ENCODE measurements around the gene KIAA0319L.

Gene KIAA0319L

GRCh38 chr1:35563166-35563565 lies 6.0 kb upstream of the KIAA0319L start:
- H3K4me3 ChIP-seq (replicated peaks in 1 of 2; ENCODE audit: low read depth in 2 of 2, low read length in 2 of 2), result no peak overlapping the region
- DNase-seq (ENCODE audit: low read depth in 2 of 2), result no peak
- TF ChIP-seq CTCF (IDR thresholded peaks at IDR 0.05; ENCODE audit: low read depth, low read length), result no peak

- no peak for TF ChIP-seq CTCF (IDR thresholded peaks at IDR 0.05; ENCODE audit: low read depth, low read length)
- no peak for DNase-seq (ENCODE audit: low read depth in 2 of 2)
- H3K4me3 ChIP-seq (replicated peaks in 1 of 2; ENCODE audit: low read depth in 2 of 2, low read length in 2 of 2), result no peak overlapping the region
These were observed 4.9 kb upstream of the KIAA0319L start for GRCh38 chr1:35561972-35562680.

- no peak overlapping the region for H3K4me3 ChIP-seq (replicated peaks in 1 of 2; ENCODE audit: low read depth in 2 of 2, low read length in 2 of 2)
- TF ChIP-seq CTCF (IDR thresholded peaks at IDR 0.05; ENCODE audit: low read depth, low read length), result no peak
These were observed 4.2 kb upstream of the KIAA0319L start for GRCh38 chr1:35561297-35561971.

GRCh38 chr1:35560256-35561225 lies 3.3 kb upstream of the KIAA0319L start:
- no peak for TF ChIP-seq CTCF (IDR thresholded peaks at IDR 0.05; ENCODE audit: low read depth, low read length)
- no peak overlapping the region for H3K4me3 ChIP-seq (replicated peaks in 1 of 2; ENCODE audit: low read depth in 2 of 2, low read length in 2 of 2)
- no peak for DNase-seq (ENCODE audit: low read depth in 2 of 2)

More at GRCh38 chr1:35561297-35561971, 4.2 kb upstream of the KIAA0319L start:
- no peak for DNase-seq (ENCODE audit: low read depth in 2 of 2)

GRCh38 chr1:35559317-35559944 lies 2.2 kb upstream of the KIAA0319L start:
- TF ChIP-seq CTCF (IDR thresholded peaks at IDR 0.05; ENCODE audit: low read depth, low read length), result no peak
- no peak overlapping the region for H3K4me3 ChIP-seq (replicated peaks in 1 of 2; ENCODE audit: low read depth in 2 of 2, low read length in 2 of 2)

More at GRCh38 chr1:35559317-35559944, 2.2 kb upstream of the KIAA0319L start:
- DNase-seq (ENCODE audit: low read depth in 2 of 2), result peak in 1 of 2 donors; percentile 18

All from cardiac fibroblast (primary cell).